CD14-positive monocyte (primary cell): ENCODE measurements around the gene CCDC78. TPM values are rescaled to one million over a fixed set of nuclear protein-coding genes. Genes with fewer than 3 reads are reported as not detected.

Experiments
- DNase-seq, 3 donors: peaks; one replicate each; pipeline ENCODE4 v3.0.0-alpha.2; 2011 to 2022
- H2AFZ ChIP-seq: 2 replicates; pipeline ENCODE4 v1.6.0; 2012; ENCODE audit warnings: mild to moderate bottlenecking, low read depth, low read length, inconsistent platforms; ENCODE audit not compliant: insufficient read depth, poor library complexity, severe bottlenecking
- H3K27ac ChIP-seq, 2 donors: 1 replicate in 1 of 2; 2 replicates in 1 of 2; pipeline ENCODE4 v1.5.1; 2012 to 2013; ENCODE audit warnings: low read length in 2 of 2, control low read depth in 1 of 2, inconsistent platforms in 1 of 2, low read depth in 1 of 2, mild to moderate bottlenecking in 1 of 2
- H3K27me3 ChIP-seq, 2 donors: one replicate each; pipeline versions ENCODE4 v1.6.0 to v1.6.1; 2011 to 2013; ENCODE audit warnings: low read length in 2 of 2; ENCODE audit not compliant: control insufficient read depth in 2 of 2, insufficient read depth in 2 of 2
- H3K36me3 ChIP-seq, 2 donors: replicated peaks in 1 of 2; 1 replicate in 1 of 2; 2 replicates in 1 of 2; pipeline versions ENCODE4 v1.5.1 to v1.6.1; 2012 to 2013; ENCODE audit warnings: low read length in 2 of 2, control low read depth in 1 of 2, inconsistent platforms in 1 of 2, mild to moderate bottlenecking in 1 of 2; ENCODE audit not compliant: insufficient read depth in 2 of 2, control insufficient read depth in 1 of 2
- H3K4me1 ChIP-seq, 2 donors: 1 replicate in 1 of 2; 2 replicates in 1 of 2; pipeline versions ENCODE4 v1.5.1 to v1.6.1; 2012 to 2013; ENCODE audit warnings: low read length in 2 of 2, control low read depth in 1 of 2, inconsistent platforms in 1 of 2, mild to moderate bottlenecking in 1 of 2, moderate library complexity in 1 of 2; ENCODE audit not compliant: insufficient read depth in 2 of 2, control insufficient read depth in 1 of 2
- H3K4me2 ChIP-seq: replicated peaks from 2 replicates; pipeline ENCODE3; 2012; ENCODE audit warnings: low read length, moderate library complexity, mild to moderate bottlenecking; ENCODE audit not compliant: poor library complexity, severe bottlenecking; ENCODE audit errors: extremely low read depth
- H3K4me3 ChIP-seq, 3 experiments: fragments of 200-600 bp in 1 of 3; sonication (generic) in 1 of 3; replicated peaks in 1 of 3; 1 replicate in 2 of 3; 2 replicates in 1 of 3; pipeline ENCODE4 v1.5.1; 2011 to 2013; ENCODE audit warnings: low read length in 3 of 3, mild to moderate bottlenecking in 3 of 3, control low read depth in 2 of 3, low read depth in 2 of 3, inconsistent platforms in 1 of 3, moderate library complexity in 1 of 3
- H3K79me2 ChIP-seq: 2 replicates; pipeline ENCODE4 v1.6.0; 2012; ENCODE audit warnings: mild to moderate bottlenecking, control low read depth, inconsistent platforms, low read length, moderate library complexity; ENCODE audit not compliant: insufficient read depth
- H3K9ac ChIP-seq: 2 replicates; pipeline ENCODE4 v1.6.0; 2017; ENCODE audit warnings: low read length, mild to moderate bottlenecking; ENCODE audit not compliant: insufficient read depth, poor library complexity, severe bottlenecking
- H3K9me3 ChIP-seq, 2 donors: replicated peaks in 1 of 2; 1 replicate in 1 of 2; 2 replicates in 1 of 2; pipeline versions ENCODE4 v1.5.1 to v1.6.1; 2012 to 2013; ENCODE audit warnings: low read length in 2 of 2, control low read depth in 1 of 2; ENCODE audit not compliant: control insufficient read depth in 1 of 2, insufficient read depth in 1 of 2
- H4K20me1 ChIP-seq: 2 replicates; pipeline ENCODE4 v1.6.0; 2012; ENCODE audit warnings: mild to moderate bottlenecking, low read length, control low read depth, moderate library complexity; ENCODE audit not compliant: insufficient read depth
- H3K27ac Mint-ChIP-seq, 7 donors: one replicate each; pipeline ENCODE4 v1.8.0; 2020; ENCODE audit warnings: mild to moderate bottlenecking in 7 of 7, mixed read lengths in 7 of 7, moderate library complexity in 6 of 7, inconsistent platforms in 2 of 7
- H3K27me3 Mint-ChIP-seq, 3 donors: one replicate each; pipeline ENCODE4 v1.8.0; 2021 to 2022; ENCODE audit warnings: low read depth in 3 of 3, mild to moderate bottlenecking in 3 of 3, mixed read lengths in 3 of 3, moderate library complexity in 3 of 3, inconsistent platforms in 1 of 3
- H3K36me3 Mint-ChIP-seq, 2 donors: one replicate each; pipeline ENCODE4 v1.8.0; 2020; ENCODE audit warnings: mixed read lengths in 2 of 2, inconsistent platforms in 1 of 2, mild to moderate bottlenecking in 1 of 2
- H3K4me1 Mint-ChIP-seq: one replicate; pipeline ENCODE4 v1.8.0; 2020; ENCODE audit warnings: mild to moderate bottlenecking, mixed read lengths
- H3K4me3 Mint-ChIP-seq, 2 donors: one replicate each; pipeline ENCODE4 v1.8.0; 2020; ENCODE audit warnings: mild to moderate bottlenecking in 2 of 2, mixed read lengths in 2 of 2, moderate library complexity in 1 of 2
- H3K9me3 Mint-ChIP-seq, 7 donors: one replicate each; pipeline ENCODE4 v1.8.0; 2020 to 2022; ENCODE audit warnings: mixed read lengths in 7 of 7, mild to moderate bottlenecking in 6 of 7, moderate library complexity in 6 of 7, inconsistent platforms in 2 of 7
- WGBS: methylation state at CpG from one replicate; pipeline ENCODE4 v1.1.5; 2013; ENCODE audit warnings: missing lambda C conversion rate; ENCODE audit not compliant: insufficient coverage; 5-methylcytosine and 5-hydroxymethylcytosine counted together
- intact Hi-C, 2 donors: fragments of 100-400 bp; cut with micrococcal nuclease; formaldehyde crosslinking; loops; one replicate each; pipeline versions ENCODE4 v1.15.0 to v1.15.1; 2023
- polyA plus RNA-seq, 3 donors: library from polyadenylated mRNA; depleted of rRNA in 1 of 3; unstranded in 2 of 3; stranded (reverse) in 1 of 3; fragments of 300-500 nt in 2 of 3; fragments of >200 nt in 1 of 3; fragmentation: Illumina TruSeq in 2 of 3; gene quantifications; 1 replicate in 2 of 3; 2 replicates in 1 of 3; pipeline ENCODE4 v1.2.3, GENCODE V29; 2012 to 2021
- TF ChIP-seq, protein P1 (sequence below): fragments of 200-600 bp; IDR thresholded peaks from one replicate; pipeline ENCODE4 v1.8.0; 2022; ENCODE audit warnings: antibody characterized with exemption, mild to moderate bottlenecking

Gene CCDC78
- polyA plus RNA-seq, 3 donors = 0.96 TPM; not detected in 2

GRCh38 chr16:767743-768235 lies 41.5 kb upstream of the CCDC78 start:
- H4K20me1 ChIP-seq = no peaks in the 10 kb centered on the region
- no peak overlapping the region for H3K4me2 ChIP-seq
- H3K36me3 Mint-ChIP-seq = no peaks in the 10 kb centered on the region
- H3K9me3 Mint-ChIP-seq = no peaks in the 10 kb centered on the region
- WGBS = 53% methylated on average over 6 of the region's 38 CpGs
- H3K4me1 ChIP-seq = no peaks in the 10 kb centered on the region
- H3K79me2 ChIP-seq = no peaks in the 10 kb centered on the region
- H3K4me3 ChIP-seq = no peak overlapping the region
- TF ChIP-seq, protein P1, sequence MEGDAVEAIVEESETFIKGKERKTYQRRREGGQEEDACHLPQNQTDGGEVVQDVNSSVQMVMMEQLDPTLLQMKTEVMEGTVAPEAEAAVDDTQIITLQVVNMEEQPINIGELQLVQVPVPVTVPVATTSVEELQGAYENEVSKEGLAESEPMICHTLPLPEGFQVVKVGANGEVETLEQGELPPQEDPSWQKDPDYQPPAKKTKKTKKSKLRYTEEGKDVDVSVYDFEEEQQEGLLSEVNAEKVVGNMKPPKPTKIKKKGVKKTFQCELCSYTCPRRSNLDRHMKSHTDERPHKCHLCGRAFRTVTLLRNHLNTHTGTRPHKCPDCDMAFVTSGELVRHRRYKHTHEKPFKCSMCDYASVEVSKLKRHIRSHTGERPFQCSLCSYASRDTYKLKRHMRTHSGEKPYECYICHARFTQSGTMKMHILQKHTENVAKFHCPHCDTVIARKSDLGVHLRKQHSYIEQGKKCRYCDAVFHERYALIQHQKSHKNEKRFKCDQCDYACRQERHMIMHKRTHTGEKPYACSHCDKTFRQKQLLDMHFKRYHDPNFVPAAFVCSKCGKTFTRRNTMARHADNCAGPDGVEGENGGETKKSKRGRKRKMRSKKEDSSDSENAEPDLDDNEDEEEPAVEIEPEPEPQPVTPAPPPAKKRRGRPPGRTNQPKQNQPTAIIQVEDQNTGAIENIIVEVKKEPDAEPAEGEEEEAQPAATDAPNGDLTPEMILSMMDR = no peak
- H3K36me3 ChIP-seq = no peaks in the 10 kb centered on the region
- no peaks in the 10 kb centered on the region for H3K4me1 Mint-ChIP-seq
- intact Hi-C loops = no loop called here
- no peak overlapping the region for H2AFZ ChIP-seq
- H3K27me3 Mint-ChIP-seq = peaks cover 0 to 9% (median 3%) of the 10 kb centered on the region in 3 donors
- no peak overlapping the region for H3K9ac ChIP-seq
- H3K27me3 ChIP-seq = peaks cover 0 to 2% of the 10 kb centered on the region in 2 donors
- no peak overlapping the region for H3K27ac Mint-ChIP-seq
- no peaks in the 10 kb centered on the region for H3K9me3 ChIP-seq
- no peak overlapping the region for H3K27ac ChIP-seq
- no peak overlapping the region for H3K4me3 Mint-ChIP-seq
- DNase-seq = no peak

DNA sequence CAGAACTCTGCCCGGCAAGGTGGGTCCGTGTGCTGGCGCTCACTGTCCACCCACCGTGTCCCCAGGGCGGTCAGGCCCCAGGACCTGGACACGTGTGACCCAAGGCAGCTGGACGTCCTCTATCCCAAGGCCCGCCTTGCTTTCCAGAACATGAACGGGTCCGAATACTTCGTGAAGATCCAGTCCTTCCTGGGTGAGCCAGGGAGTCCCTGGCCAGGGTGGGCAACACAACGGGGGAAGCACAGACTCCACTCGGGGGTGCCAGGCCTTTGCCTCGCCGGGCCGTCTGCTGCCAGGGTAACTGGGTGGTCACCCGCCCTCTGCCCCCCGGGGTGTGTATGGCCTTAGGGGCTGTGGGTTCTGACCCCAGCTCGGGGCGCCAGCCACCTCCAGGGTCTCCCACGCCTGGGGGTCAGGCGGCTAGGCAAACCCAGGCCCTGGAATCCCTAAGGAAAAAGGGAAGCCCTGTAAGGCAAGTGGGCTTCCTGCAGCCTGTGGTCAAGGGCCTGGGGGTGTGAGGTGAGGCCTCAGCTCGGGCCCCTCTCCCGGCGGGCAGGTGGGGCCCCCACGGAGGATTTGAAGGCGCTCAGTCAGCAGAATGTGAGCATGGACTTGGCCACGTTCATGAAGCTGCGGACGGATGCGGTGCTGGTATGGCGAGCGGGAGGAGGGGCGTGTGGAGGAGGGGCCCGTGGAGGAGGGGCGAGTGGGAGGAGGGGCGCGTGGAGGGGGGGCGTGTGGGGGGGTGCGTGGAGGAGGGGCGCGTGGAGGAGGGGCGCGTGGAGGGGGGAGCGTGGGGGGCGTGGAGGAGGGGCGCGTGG lies 40.8 kb upstream of the CCDC78 start:
- Mint-ChIP-seq H3K27me3 (peaks cover 0 to 10% (median 3%) of the 10 kb centered on the region in 3 donors), H3K36me3 (no peaks in the 10 kb centered on the region), H3K9me3 (no peaks in the 10 kb centered on the region), H3K27ac (no peak overlapping the region), H3K4me1 (no peaks in the 10 kb centered on the region), H3K4me3 (no peak overlapping the region)
- no peaks in the 10 kb centered on the region for H3K4me1 ChIP-seq
- no peaks in the 10 kb centered on the region for H3K79me2 ChIP-seq
- H3K9ac ChIP-seq = no peak overlapping the region
- H4K20me1 ChIP-seq = no peaks in the 10 kb centered on the region
- no peak overlapping the region for H3K27ac ChIP-seq
- no peaks in the 10 kb centered on the region for H3K9me3 ChIP-seq
- peaks cover 0 to 2% of the 10 kb centered on the region in 2 donors for H3K27me3 ChIP-seq
- H2AFZ ChIP-seq = no peak overlapping the region
- intact Hi-C loops = no loop called here
- H3K4me2 ChIP-seq = no peak overlapping the region
- no peaks in the 10 kb centered on the region for H3K36me3 ChIP-seq
- no peak for DNase-seq
- 80% methylated on average over 21 of the region's 48 CpGs for WGBS
- TF ChIP-seq, protein P1 = no peak
- no peak overlapping the region for H3K4me3 ChIP-seq
